Effector memory CD8-positive, alpha-beta T cell (primary cell): ENCODE data around the gene GLIS1.
A peak's percentile ranks its signal among the peaks of the same experiment; 100 is the strongest.

Source experiments
- ATAC-seq: fragments of 150-1000 bp; cut with Tn5 transposase; replicated peaks from 2 replicates; pipeline ENCODE4 v1.10.0; 2021; ENCODE audit warnings: mild to moderate bottlenecking, moderate library complexity
- DNase-seq, 3 experiments: peaks; one replicate each; pipeline ENCODE4 v3.0.0; 2021
- H3K27ac Mint-ChIP-seq, 2 donors: one replicate each; pipeline ENCODE4 v1.8.0; 2022; ENCODE audit warnings: mild to moderate bottlenecking in 2 of 2, mixed read lengths in 2 of 2, moderate library complexity in 2 of 2
- H3K27me3 Mint-ChIP-seq, 2 donors: one replicate each; pipeline ENCODE4 v1.8.0; 2022; ENCODE audit warnings: mixed read lengths in 2 of 2
- H3K36me3 Mint-ChIP-seq: one replicate; pipeline ENCODE4 v1.8.0; 2022; ENCODE audit warnings: mild to moderate bottlenecking, moderate library complexity, mixed read lengths; ENCODE audit not compliant: insufficient read depth
- H3K4me1 Mint-ChIP-seq, 2 donors: one replicate each; pipeline ENCODE4 v1.8.0; 2022; ENCODE audit warnings: low read depth in 2 of 2, mixed read lengths in 2 of 2
- H3K4me3 Mint-ChIP-seq, 2 donors: one replicate each; pipeline ENCODE4 v1.8.0; 2022; ENCODE audit warnings: mild to moderate bottlenecking in 2 of 2, mixed read lengths in 2 of 2, moderate library complexity in 2 of 2
- H3K9me3 Mint-ChIP-seq, 2 donors: one replicate each; pipeline ENCODE4 v1.8.0; 2022; ENCODE audit warnings: mixed read lengths in 2 of 2

Gene GLIS1

DNA sequence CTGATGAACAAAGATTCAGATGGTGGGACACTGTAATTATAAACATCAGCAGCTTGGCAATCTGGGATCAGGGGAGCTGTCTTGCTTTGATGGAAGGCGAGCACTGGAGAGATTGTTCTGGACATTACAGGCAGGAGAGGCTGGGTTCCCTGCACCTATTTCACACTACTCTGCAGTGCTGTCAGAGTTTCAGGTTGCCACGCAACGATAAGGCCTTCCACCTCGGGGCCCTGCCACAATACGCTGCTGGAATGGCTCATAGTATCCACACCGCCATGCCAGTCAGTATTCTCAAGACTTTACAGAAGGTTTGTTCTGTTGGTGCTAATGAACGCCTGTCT, 96.8 kb downstream of the GLIS1 start:
- peaks cover 0 to 19% of the 10 kb centered on the region in 2 donors for H3K27me3 Mint-ChIP-seq
- no peak overlapping the region for H3K27ac Mint-ChIP-seq
- no peaks in the 10 kb centered on the region for H3K4me1 Mint-ChIP-seq
- ATAC-seq (no peak), DNase-seq (no peak)
- no peak overlapping the region for H3K4me3 Mint-ChIP-seq
- H3K9me3 Mint-ChIP-seq, result no peaks in the 10 kb centered on the region
- H3K36me3 Mint-ChIP-seq, result no peaks in the 10 kb centered on the region

DNA sequence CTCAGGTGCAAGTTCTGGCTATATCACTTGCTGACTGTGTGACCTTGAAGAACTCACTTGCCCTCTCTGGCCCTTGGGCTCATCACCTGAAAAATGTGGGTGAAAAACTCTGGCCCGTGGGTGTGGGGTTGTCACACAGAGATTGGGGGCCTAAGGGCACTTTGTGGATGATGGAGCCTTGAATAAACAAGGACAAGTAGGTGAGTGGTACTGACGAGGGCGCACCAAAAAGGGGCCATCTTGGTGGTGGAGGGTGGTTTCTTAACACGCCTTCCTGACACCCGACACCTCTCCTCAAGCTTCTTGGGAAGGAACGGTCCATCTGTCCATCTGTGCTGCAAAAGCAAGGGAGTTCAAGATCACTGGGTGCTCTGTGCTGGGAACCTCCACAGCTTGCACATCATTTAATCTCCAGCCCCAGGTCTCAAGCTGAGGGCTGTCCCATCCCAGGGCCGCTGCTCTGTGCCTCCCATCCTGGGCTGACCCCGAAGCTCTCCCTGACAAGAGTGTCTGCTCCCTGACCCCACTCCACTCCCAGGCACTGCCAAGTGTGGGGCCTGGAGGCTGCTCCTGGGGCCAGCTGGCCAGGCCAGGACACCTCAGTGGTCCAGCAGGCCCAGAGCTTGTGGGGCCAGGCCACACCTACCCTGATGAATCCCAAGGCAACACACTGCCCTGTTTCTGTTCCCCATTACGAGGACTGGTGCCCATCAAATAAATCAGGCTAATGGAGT, 97.3 kb downstream of the GLIS1 start:
- no peaks in the 10 kb centered on the region for H3K36me3 Mint-ChIP-seq
- peaks cover 0 to 19% of the 10 kb centered on the region in 2 donors for H3K27me3 Mint-ChIP-seq
- no peaks in the 10 kb centered on the region for H3K4me1 Mint-ChIP-seq
- H3K9me3 Mint-ChIP-seq, result no peaks in the 10 kb centered on the region
- DNase-seq, result no peak
- H3K27ac Mint-ChIP-seq, result no peak overlapping the region
- no peak for ATAC-seq
- H3K4me3 Mint-ChIP-seq, result no peak overlapping the region

DNA sequence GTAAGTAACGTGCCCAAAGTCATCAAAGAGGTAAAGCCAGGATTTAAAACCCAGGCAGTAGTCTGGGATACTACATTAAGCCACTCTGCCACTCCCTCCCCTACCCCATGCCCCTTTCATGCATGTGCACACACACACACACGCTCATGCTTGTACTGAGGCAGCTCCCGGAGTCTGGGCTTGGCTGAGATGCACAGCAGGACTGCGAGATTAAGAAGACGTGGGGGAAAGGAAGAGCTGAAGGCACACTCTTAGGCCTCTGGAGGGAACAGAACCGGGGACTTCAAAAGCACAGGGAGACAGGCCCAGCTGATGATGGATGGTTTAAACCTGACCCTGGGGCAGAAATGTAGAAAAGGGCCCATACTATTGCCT, 98.3 kb downstream of the GLIS1 start:
- no peak for DNase-seq
- Mint-ChIP-seq H3K4me3 (no peak overlapping the region), H3K9me3 (no peaks in the 10 kb centered on the region), H3K27me3 (peaks cover 0 to 19% of the 10 kb centered on the region in 2 donors), H3K27ac (no peak overlapping the region), H3K4me1 (no peaks in the 10 kb centered on the region), H3K36me3 (no peaks in the 10 kb centered on the region)
- ATAC-seq, result no peak

DNA sequence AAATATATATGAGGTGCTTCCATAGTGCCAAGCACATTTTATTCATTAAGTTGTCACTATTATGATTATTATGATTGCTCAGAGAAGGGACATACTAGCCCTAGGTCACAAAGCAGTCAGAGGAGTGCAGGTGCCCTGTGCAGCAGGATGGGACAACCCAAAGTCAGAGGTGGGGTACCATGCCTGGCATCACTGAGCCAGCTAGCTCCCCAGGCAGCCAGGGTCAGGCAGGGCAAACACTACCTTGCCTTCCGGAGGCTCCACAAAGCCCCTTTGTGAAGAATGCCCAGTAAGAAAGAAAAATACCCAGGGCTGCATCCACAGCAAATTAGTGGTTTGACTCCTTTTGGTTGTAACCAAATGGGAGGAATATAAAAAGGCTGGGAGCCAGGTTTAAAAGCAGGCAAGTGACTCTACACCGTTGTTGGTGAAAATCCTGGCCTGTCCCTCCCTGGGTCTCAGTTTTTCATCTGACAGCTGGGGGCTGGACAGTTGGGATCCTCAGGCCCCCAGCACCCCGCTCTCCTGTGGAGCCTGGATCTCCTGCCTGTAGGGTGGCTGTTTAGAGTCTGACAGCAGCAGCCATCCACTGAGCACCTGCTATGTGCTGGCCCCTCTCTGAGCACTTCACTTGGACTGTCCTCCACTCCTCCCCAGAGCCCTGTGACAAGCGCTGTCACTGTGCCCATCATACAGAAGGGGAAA, 98.8 kb downstream of the GLIS1 start:
- H3K36me3 Mint-ChIP-seq, result no peaks in the 10 kb centered on the region
- H3K4me1 Mint-ChIP-seq, result no peaks in the 10 kb centered on the region
- DNase-seq (no peak), ATAC-seq (no peak)
- no peak overlapping the region for H3K27ac Mint-ChIP-seq
- no peak overlapping the region for H3K4me3 Mint-ChIP-seq
- H3K9me3 Mint-ChIP-seq, result no peaks in the 10 kb centered on the region
- peaks cover 0 to 19% of the 10 kb centered on the region in 2 donors for H3K27me3 Mint-ChIP-seq

DNA sequence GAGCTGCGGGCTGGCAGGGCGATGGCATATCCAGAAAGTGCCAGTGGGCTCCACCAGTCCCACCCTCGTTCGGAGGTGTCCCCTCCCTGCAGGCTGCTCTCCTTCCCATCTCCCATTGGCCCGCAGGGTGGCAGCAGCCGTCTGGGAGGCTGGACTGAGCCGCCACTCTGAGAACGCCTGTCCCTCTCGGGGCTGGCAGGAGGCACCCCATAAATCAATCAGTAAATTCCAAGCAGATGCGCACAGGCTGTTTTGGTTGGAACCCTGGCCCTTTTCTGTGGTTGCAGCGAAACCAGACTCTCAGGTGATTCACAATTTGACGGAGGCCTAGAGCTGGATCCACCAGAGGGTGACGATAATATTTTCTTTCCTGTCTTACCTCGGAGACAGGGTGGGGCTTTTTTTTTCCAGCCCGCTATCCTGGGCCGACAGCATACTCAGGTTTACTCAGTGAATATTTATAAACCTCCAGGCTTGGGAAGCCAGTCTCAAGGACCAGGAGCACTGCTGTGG, 99.7 kb downstream of the GLIS1 start:
- Mint-ChIP-seq H3K27ac (peak overlapping the region in 1 of 2 donors; percentile 49), H3K4me1 (no peaks in the 10 kb centered on the region), H3K9me3 (no peaks in the 10 kb centered on the region), H3K27me3 (peaks cover 0 to 17% of the 10 kb centered on the region in 2 donors), H3K36me3 (no peaks in the 10 kb centered on the region), H3K4me3 (no peak overlapping the region)
- DNase-seq (no peak), ATAC-seq (no peak)

DNA sequence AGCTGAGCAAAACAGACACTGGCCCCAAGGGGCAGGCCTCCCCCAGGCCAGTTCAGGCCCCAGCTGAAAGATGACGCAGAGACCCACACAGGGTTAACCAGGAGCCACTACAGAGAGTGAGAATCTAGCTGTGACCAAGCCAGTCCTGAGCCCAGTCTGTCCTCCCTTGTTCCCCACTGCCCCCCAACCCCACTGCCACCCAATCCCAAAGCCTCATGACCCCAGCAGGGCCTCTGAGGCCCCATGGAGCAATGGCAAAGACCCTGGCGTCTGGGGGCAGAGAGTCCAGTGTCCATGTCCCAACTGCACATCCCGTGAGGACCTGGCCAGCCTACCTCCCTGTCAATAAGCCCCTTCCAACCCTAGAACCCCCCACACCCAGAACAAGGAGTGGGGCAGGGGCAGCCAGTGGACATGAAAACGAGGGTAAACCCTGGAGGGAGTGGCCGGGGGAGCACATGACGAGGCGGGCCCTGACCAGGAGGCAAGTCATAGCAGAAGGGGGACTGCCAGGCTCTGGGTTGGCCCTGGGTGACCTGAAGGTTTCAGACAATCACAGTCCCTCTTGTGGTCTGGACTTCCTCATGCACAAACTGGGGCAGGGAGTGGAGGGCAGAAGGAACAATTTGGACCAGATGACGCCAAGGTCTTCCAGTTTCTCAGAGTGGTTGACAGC, 100.5 kb downstream of the GLIS1 start:
- Mint-ChIP-seq H3K36me3 (no peaks in the 10 kb centered on the region), H3K4me3 (no peak overlapping the region), H3K4me1 (no peaks in the 10 kb centered on the region), H3K9me3 (no peaks in the 10 kb centered on the region), H3K27ac (no peak overlapping the region), H3K27me3 (peaks cover 0 to 9% of the 10 kb centered on the region in 2 donors)
- no peak for DNase-seq
- ATAC-seq, result no peak

DNA sequence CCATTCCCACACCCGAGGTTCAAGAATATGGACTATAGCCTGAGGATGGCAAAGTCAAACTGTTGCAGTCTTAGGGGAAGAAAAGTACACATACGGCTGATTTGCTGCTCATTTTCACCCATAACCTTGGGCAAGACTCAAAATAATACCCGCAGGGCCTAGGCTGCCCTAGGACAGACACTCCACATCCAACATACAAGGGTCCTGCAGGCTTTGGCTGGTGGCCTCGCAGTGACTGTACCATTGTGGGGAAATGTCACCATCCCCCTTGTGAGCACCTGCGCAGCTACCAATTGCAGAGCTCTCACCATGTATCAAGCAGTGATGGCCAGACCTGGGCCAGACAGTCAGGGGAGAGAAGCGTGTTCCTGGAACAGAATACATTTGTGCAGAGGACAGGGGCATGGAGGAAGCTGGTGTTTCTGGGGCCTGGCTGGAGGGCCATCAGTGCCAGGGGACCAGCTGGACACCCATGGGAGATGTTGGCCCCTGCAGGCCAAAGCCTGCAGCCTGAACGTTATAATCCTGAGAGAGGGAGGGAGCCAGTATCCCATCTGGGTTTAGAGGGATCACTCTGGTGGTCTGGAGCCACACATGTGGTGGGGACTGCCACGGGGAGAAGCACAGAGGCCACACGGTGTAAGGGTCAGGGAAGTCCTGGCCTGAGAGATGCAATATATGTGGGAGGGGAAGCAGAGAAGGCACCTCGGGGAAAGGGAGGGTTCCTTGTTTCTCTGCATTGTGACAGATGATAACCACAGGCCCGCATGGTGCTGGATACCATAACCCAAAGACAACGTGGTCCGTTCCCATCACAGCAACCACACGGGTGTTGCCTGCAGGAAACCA, 101.2 kb downstream of the GLIS1 start:
- ATAC-seq, result no peak
- no peaks in the 10 kb centered on the region for H3K9me3 Mint-ChIP-seq
- H3K4me3 Mint-ChIP-seq, result no peak overlapping the region
- no peaks in the 10 kb centered on the region for H3K4me1 Mint-ChIP-seq
- H3K36me3 Mint-ChIP-seq, result no peaks in the 10 kb centered on the region
- no peak overlapping the region for H3K27ac Mint-ChIP-seq
- peaks cover 0 to 8% of the 10 kb centered on the region in 2 donors for H3K27me3 Mint-ChIP-seq
- DNase-seq, result no peak

DNA sequence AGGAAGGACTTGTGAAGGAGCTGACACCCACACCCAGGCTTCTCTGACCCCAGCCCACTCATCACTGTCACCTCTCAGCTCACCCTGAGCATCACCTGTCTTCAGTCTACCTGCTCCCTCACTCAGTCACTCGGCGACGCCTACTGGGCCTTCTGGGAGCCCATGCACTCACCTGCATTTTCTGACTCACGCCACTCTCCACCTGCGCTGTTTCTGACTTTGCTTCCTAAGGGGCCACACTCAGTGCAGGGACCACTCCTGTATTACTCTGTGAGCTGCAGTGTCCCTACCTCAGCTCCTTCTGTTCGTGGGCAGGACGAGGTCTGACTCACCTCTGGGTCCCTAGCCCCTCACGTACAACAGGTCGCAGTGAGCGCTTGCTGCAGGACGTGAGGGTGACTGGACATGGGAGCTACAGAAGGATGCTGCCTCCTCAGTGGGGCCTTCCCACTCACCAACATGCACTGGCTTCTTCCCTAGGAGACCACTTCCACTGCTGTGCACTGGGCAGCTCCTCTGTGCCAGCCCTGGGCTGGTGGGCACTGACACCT, 102.3 kb downstream of the GLIS1 start:
- peaks cover 0 to 8% of the 10 kb centered on the region in 2 donors for H3K27me3 Mint-ChIP-seq
- no peak overlapping the region for H3K4me3 Mint-ChIP-seq
- no peak overlapping the region for H3K27ac Mint-ChIP-seq
- no peaks in the 10 kb centered on the region for H3K4me1 Mint-ChIP-seq
- H3K9me3 Mint-ChIP-seq, result no peaks in the 10 kb centered on the region
- DNase-seq (no peak), ATAC-seq (no peak)
- no peaks in the 10 kb centered on the region for H3K36me3 Mint-ChIP-seq

DNA sequence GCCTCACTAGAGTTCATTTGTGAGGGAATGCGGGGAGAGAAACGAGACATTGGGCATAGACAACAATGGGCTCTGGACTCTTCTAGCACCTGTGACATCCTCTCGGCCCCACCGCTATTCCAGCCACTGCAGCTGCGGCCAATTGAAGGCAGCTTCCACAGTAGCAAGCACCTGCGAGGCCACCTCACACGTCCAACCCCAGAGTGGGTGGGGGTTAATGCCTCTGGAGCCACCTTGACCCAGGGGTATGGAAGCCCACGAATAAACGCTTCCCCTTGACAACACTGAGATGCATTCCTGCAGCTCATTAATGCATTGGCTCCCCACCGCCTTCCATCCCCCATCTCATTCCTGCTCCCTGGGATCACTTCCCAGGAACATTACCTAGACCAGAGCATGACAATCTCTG, 104.4 kb downstream of the GLIS1 start:
- Mint-ChIP-seq H3K27ac (no peak overlapping the region), H3K36me3 (no peaks in the 10 kb centered on the region), H3K27me3 (peaks cover 0 to 11% of the 10 kb centered on the region in 2 donors), H3K9me3 (no peaks in the 10 kb centered on the region), H3K4me3 (no peak overlapping the region), H3K4me1 (no peaks in the 10 kb centered on the region)
- DNase-seq, result no peak
- ATAC-seq, result no peak

DNA sequence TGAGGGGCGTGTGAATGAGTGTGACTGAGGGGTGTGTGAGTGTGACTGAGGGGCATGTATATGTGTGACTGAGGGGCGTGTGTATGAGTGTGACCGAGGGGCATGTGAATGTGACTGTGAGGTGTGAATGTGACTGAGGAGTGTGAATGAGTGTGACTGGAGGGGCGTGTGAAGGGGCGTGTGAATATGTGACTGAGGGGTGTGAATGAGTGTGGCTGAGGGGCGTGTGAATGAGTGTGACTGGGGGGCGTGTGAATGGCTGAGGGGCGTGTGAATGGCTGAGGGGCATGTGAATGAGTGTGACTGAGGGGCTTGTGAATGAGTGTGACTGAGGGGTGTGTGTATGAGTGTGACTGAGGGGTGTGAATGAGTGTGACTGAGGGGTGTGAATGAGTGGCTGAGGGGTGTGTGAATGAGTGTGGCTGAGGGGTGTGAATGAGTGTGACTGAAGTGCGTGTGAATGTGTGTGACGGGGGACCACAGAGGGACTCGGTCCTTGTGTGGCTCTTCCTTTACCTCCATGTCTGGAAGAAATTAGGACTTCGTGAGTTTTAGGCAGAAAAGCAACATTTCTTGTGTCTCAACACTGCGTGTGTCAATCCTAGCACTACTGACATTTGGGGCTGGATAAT, 105.8 kb downstream of the GLIS1 start:
- ATAC-seq (no peak), DNase-seq (no peak)
- no peak overlapping the region for H3K4me3 Mint-ChIP-seq
- H3K9me3 Mint-ChIP-seq, result no peaks in the 10 kb centered on the region
- H3K27ac Mint-ChIP-seq, result no peak overlapping the region
- no peaks in the 10 kb centered on the region for H3K4me1 Mint-ChIP-seq
- H3K27me3 Mint-ChIP-seq, result peaks cover 0 to 17% of the 10 kb centered on the region in 2 donors
- H3K36me3 Mint-ChIP-seq, result no peaks in the 10 kb centered on the region

DNA sequence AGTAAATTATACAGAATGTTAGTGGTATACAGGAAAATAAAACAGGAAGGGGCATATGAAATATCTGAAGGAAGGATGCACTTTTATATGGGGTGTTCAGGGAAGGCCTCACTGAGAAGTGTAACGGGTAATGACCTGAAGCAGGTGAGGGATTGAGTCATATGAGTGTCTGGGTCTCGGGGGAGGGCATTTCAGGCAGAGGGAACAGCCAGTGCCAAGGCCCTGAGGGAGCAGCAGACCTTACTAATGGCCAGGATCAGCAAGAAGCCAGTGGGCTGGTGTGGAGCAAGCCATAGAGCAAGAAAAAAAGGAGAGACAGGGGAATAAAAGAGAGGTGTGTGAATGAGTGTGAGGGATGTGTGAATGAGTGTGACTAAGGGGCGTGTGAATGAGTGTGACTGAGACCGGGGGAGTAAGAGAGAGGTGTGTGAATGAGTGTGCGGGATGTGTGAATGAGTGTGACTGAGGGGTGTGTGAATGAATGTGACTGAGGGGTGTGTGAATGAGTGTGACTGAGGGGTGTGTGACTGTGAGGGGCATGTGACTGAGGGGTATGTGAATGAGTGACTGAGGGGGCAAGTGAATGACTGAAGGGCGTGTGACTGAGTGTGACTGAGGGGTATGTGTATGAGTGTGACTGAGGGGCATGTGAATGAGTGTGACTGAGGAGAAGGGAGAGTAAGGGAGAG, 107.2 kb downstream of the GLIS1 start:
- ATAC-seq (no peak), DNase-seq (no peak)
- Mint-ChIP-seq H3K36me3 (no peaks in the 10 kb centered on the region), H3K4me1 (no peaks in the 10 kb centered on the region), H3K27me3 (peaks cover 0 to 10% of the 10 kb centered on the region in 2 donors), H3K27ac (no peak overlapping the region), H3K4me3 (no peak overlapping the region), H3K9me3 (no peaks in the 10 kb centered on the region)

DNA sequence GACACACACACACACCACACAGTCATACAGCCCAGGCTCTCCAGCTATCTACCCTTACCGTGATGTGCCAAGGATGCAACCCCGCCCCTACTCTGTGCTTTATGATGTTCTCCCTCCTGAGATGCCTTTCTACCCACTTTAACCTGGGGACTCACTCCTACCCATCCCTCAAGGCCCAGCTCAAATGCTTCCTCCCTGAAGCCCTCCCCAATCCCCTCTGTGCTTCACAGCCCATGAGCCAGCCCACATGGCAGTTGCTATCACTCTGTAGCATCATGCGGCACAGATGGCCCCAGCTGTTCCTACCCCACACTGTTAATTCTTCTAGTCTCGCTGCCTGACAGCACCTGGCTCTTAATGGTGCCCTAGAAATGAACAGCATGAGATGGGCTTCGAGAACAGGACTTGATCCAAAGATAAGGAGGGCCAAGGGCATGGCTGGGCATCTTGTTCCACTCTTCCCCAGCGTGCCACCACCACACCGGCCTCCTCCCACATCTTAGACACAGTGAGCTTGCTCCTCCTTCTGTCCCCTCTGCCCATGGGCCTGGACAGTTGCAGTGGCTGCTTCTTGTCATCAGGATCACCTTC, 109.8 kb downstream of the GLIS1 start:
- DNase-seq (no peak), ATAC-seq (no peak)
- Mint-ChIP-seq H3K4me1 (no peaks in the 10 kb centered on the region), H3K36me3 (no peaks in the 10 kb centered on the region), H3K4me3 (no peak overlapping the region), H3K27me3 (peaks cover 0 to 20% of the 10 kb centered on the region in 2 donors), H3K9me3 (no peaks in the 10 kb centered on the region), H3K27ac (no peak overlapping the region)
